WTC11 (cell line): Measurements from ENCODE around the gene MACC1. TPM values are rescaled to one million over a fixed set of nuclear protein-coding genes. Genes with fewer than 3 reads are reported as not detected.

Experiments used
- ATAC-seq: fragments of 200-7000 bp; cut with Tn5 transposase; 2 replicates; pipeline ENCODE4 v1.10.0; 2021; ENCODE audit warnings: mild to moderate bottlenecking, moderate library complexity
- Bru-seq: library from RNA; stranded (reverse); fragments of 400-500 nt; gene quantifications from one replicate; lab custom pipeline; 2021; lab: Mats Ljungman, UMichigan
- CTCF ChIA-PET: fragments of 300-600 bp; sonication (Branson Sonifier 250); formaldehyde crosslinking; loops from one replicate; lab custom pipeline; 2021; ENCODE audit warnings: antibody characterized with exemption; lab: Charles Lee
- POLR2A ChIA-PET: fragments of 350-600 bp; sonication (Branson Sonifier 250); formaldehyde crosslinking; loops from one replicate; lab custom pipeline; 2021; ENCODE audit warnings: antibody characterized with exemption; lab: Charles Lee
- DNase-seq: peaks from one replicate; pipeline ENCODE4 v3.0.0; 2021; ENCODE audit warnings: low spot score
- H3K27ac Mint-ChIP-seq: 2 replicates; pipeline ENCODE4 v1.8.0; 2021; ENCODE audit warnings: mixed read lengths
- H3K27me3 Mint-ChIP-seq: 2 replicates; pipeline ENCODE4 v1.8.0; 2021; ENCODE audit warnings: low read depth, mild to moderate bottlenecking, moderate library complexity, mixed read lengths
- H3K36me3 Mint-ChIP-seq: 2 replicates; pipeline ENCODE4 v1.8.0; 2021; ENCODE audit warnings: mixed read lengths
- H3K4me1 Mint-ChIP-seq: 2 replicates; pipeline ENCODE4 v1.8.0; 2022; ENCODE audit warnings: mixed read lengths
- H3K4me3 Mint-ChIP-seq: 2 replicates; pipeline ENCODE4 v1.8.0; 2021; ENCODE audit warnings: mild to moderate bottlenecking, moderate library complexity, mixed read lengths
- H3K9me3 Mint-ChIP-seq: 2 replicates; pipeline ENCODE4 v1.8.0; 2021; ENCODE audit warnings: mixed read lengths
- CBFB ChIP-seq: sonication (generic); formaldehyde crosslinking; IDR thresholded peaks from 2 replicates; pipeline ENCODE4 v1.8.1; 2022; ENCODE audit warnings: mild to moderate bottlenecking, low read depth, missing genetic modification reagents
- CREB1 ChIP-seq: sonication (generic); formaldehyde crosslinking; IDR thresholded peaks from 2 replicates; pipeline ENCODE4 v1.8.0; 2023; ENCODE audit warnings: mild to moderate bottlenecking, missing genetic modification reagents
- HMGA2 ChIP-seq: fragments of 250-450 bp; sonication (Bioruptor Pico); IDR thresholded peaks from 2 replicates; pipeline ENCODE4 v1.4.0; 2021; ENCODE audit warnings: mild to moderate bottlenecking, moderate library complexity
- JAZF1 ChIP-seq: fragments of 250-450 bp; sonication (Bioruptor Pico); IDR thresholded peaks from 2 replicates; pipeline ENCODE4 v1.9.0; 2021; ENCODE audit warnings: moderate library complexity, mild to moderate bottlenecking, inconsistent platforms
- NFYB ChIP-seq: sonication (generic); formaldehyde crosslinking; conservative IDR thresholded peaks from 2 replicates; pipeline ENCODE4 v1.8.0; 2022; ENCODE audit warnings: low read depth, missing genetic modification reagents
- NR3C1 ChIP-seq: sonication (generic); formaldehyde crosslinking; conservative IDR thresholded peaks from 2 replicates; pipeline ENCODE4 v1.8.1; 2023; ENCODE audit warnings: low read depth, mild to moderate bottlenecking, missing genetic modification reagents
- TCF7 ChIP-seq: sonication (generic); formaldehyde crosslinking; IDR thresholded peaks from 2 replicates; pipeline ENCODE4 v1.8.0; 2022; ENCODE audit warnings: mild to moderate bottlenecking, low read depth, missing genetic modification reagents, moderate library complexity
- TEAD1 ChIP-seq: sonication (generic); formaldehyde crosslinking; IDR thresholded peaks from 2 replicates; pipeline ENCODE4 v1.8.0; 2022; ENCODE audit warnings: mild to moderate bottlenecking, missing genetic modification reagents
- ZBTB21 ChIP-seq: sonication (generic); formaldehyde crosslinking; IDR thresholded peaks from 2 replicates; pipeline ENCODE4 v1.8.1; 2023; ENCODE audit warnings: mild to moderate bottlenecking, missing genetic modification reagents, borderline replicate concordance
- ZNF121 ChIP-seq: sonication (generic); formaldehyde crosslinking; IDR thresholded peaks from 2 replicates; pipeline ENCODE4 v1.8.0; 2023; ENCODE audit warnings: missing genetic modification reagents
- ZNF138 ChIP-seq: sonication (generic); formaldehyde crosslinking; conservative IDR thresholded peaks from 2 replicates; pipeline ENCODE4 v1.8.1; 2022; ENCODE audit warnings: mild to moderate bottlenecking, moderate library complexity, missing genetic modification reagents
- long read RNA-seq, 3 experiments: library from RNA in 1 of 3; library from capped mRNA in 1 of 3; library from polyadenylated mRNA in 1 of 3; unstranded in 2 of 3; stranded (forward) in 1 of 3; transcript quantifications; one replicate each; pipeline ENCODE4 v2.0.0, GENCODE V29; 2021
- total RNA-seq: library from RNA; stranded (reverse); gene quantifications from 3 replicates; pipeline ENCODE4 v1.2.3, GENCODE V29; 2021
- TF ChIP-seq, protein P1 (sequence below): sonication (generic); formaldehyde crosslinking; IDR thresholded peaks from 2 replicates; pipeline ENCODE4 v1.8.1; 2023; ENCODE audit warnings: mild to moderate bottlenecking, missing genetic modification reagents
- TF ChIP-seq, protein P2 (sequence below): sonication (generic); formaldehyde crosslinking; IDR thresholded peaks from 2 replicates; pipeline ENCODE4 v1.8.1; 2023; ENCODE audit warnings: mild to moderate bottlenecking, missing genetic modification reagents
- TF ChIP-seq, protein P3 (sequence below): sonication (generic); formaldehyde crosslinking; IDR thresholded peaks from 2 replicates; pipeline ENCODE4 v1.8.1; 2023; ENCODE audit warnings: mild to moderate bottlenecking, missing genetic modification reagents, moderate library complexity
- TF ChIP-seq, protein P4 (sequence below): fragments of 250-450 bp; sonication (Bioruptor Pico); IDR thresholded peaks from 2 replicates; pipeline ENCODE4 v1.9.0; 2021; ENCODE audit warnings: mild to moderate bottlenecking
- TF ChIP-seq, protein P5 (sequence below): sonication (generic); formaldehyde crosslinking; IDR thresholded peaks from 2 replicates; pipeline ENCODE4 v1.8.0; 2023; ENCODE audit warnings: missing genetic modification reagents
- TF ChIP-seq, protein P6 (sequence below): sonication (generic); formaldehyde crosslinking; IDR thresholded peaks from 2 replicates; pipeline ENCODE4 v1.8.1; 2023; ENCODE audit warnings: mild to moderate bottlenecking, missing genetic modification reagents, moderate library complexity
- TF ChIP-seq, protein P7 (sequence below): sonication (generic); formaldehyde crosslinking; IDR thresholded peaks from 2 replicates; pipeline ENCODE4 v1.8.0; 2022; ENCODE audit warnings: mild to moderate bottlenecking, missing genetic modification reagents
- TF ChIP-seq, protein P8 (sequence below): sonication (generic); formaldehyde crosslinking; IDR thresholded peaks from 2 replicates; pipeline ENCODE4 v1.8.0; 2022; ENCODE audit warnings: mild to moderate bottlenecking, missing genetic modification reagents

Gene MACC1, protein sequence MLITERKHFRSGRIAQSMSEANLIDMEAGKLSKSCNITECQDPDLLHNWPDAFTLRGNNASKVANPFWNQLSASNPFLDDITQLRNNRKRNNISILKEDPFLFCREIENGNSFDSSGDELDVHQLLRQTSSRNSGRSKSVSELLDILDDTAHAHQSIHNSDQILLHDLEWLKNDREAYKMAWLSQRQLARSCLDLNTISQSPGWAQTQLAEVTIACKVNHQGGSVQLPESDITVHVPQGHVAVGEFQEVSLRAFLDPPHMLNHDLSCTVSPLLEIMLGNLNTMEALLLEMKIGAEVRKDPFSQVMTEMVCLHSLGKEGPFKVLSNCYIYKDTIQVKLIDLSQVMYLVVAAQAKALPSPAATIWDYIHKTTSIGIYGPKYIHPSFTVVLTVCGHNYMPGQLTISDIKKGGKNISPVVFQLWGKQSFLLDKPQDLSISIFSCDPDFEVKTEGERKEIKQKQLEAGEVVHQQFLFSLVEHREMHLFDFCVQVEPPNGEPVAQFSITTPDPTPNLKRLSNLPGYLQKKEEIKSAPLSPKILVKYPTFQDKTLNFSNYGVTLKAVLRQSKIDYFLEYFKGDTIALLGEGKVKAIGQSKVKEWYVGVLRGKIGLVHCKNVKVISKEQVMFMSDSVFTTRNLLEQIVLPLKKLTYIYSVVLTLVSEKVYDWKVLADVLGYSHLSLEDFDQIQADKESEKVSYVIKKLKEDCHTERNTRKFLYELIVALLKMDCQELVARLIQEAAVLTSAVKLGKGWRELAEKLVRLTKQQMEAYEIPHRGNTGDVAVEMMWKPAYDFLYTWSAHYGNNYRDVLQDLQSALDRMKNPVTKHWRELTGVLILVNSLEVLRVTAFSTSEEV
- total RNA-seq (14.6 to 23.0 TPM (median 22.4 TPM) in 3 replicates), Bru-seq, nascent RNA (percentile 82 among the genes with signal in this experiment)
- long read RNA-seq, experiment 1, partial matches to known transcripts: 0 of 8 reads
- long read RNA-seq, experiment 1, other reads (novel, unspliced or antisense): 8 of 8 reads
- long read RNA-seq, experiment 2, partial matches to known transcripts: 1 of 16 reads
- long read RNA-seq, experiment 2, other reads (novel, unspliced or antisense): 15 of 16 reads
- long read RNA-seq, experiment 3, partial matches to known transcripts: 0 of 5 reads
- long read RNA-seq, experiment 3, other reads (novel, unspliced or antisense): 5 of 5 reads

DNA sequence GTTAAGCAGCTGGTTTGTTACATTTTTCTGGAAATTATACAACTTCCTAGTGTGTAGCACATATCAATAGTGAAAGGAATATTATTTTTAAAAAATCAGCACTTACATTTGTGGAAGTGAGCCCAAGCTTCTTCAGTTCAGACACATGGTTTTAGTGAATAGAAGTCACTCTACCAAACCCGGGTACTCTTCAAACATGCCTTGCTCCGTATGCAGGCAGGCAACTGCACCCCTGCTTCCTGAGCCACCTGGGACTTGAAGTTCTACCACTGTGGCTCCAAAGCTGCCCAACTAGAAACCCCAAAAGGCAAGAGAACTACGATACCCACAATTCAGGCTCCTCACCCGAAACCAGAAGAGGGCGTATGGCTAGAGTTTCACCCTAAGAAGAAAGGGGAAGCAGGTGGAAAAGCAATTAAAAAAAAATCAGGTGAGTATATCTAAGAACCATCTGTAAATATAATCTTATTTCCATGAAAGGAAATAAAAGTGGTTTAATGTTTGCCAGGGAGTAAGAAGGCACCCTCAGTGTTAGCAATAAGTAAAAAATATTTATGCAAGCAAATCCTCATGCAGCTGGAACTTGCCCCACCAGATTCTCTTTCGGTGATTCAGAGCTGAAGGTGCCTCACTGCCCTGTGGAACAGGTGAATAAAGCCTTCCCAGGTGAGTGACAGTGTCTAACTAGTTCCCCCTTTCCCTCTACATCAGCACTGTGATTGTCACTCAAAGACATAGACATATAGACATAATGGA, at the start of gene MACC1:
MACC1 (minus strand) TSS at position 192 of the 756 bp plus-strand sequence. CDS start 55,522 bp downstream, outside the sequence.
- POLR2A ChIA-PET: interaction anchor here (1.1 to 2.2 kb wide), 2 partner anchors 14 to 113 kb away, joined by 3 to 10 read pairs; partner anchors contain the start of gene ITGB8
- Mint-ChIP-seq H3K27me3 (no peaks in the 10 kb centered on the region), H3K4me1 (peaks cover 46% of the 10 kb centered on the region), H3K9me3 (peaks cover 13% of the 10 kb centered on the region), H3K4me3 (peak within 1 kb of the TSS; percentile 71), H3K27ac (peak within 1 kb of the TSS; percentile 99), H3K36me3 (peaks cover 12% of the 10 kb centered on the region)
- DNase-seq (peak; percentile 83), ATAC-seq (peak; percentile 98)
- CTCF ChIA-PET: interaction anchor here (0.7 to 2.2 kb wide), 10 partner anchors 14 to 470 kb away, joined by 3 to 12 read pairs (median 4); no protein-coding TSS in a partner anchor
- no peak for TF ChIP-seq ZNF121 (CRISPR knock-in tag)
- TF ChIP-seq NFYB (CRISPR knock-in tag): no peak
- TF ChIP-seq, protein P1, sequence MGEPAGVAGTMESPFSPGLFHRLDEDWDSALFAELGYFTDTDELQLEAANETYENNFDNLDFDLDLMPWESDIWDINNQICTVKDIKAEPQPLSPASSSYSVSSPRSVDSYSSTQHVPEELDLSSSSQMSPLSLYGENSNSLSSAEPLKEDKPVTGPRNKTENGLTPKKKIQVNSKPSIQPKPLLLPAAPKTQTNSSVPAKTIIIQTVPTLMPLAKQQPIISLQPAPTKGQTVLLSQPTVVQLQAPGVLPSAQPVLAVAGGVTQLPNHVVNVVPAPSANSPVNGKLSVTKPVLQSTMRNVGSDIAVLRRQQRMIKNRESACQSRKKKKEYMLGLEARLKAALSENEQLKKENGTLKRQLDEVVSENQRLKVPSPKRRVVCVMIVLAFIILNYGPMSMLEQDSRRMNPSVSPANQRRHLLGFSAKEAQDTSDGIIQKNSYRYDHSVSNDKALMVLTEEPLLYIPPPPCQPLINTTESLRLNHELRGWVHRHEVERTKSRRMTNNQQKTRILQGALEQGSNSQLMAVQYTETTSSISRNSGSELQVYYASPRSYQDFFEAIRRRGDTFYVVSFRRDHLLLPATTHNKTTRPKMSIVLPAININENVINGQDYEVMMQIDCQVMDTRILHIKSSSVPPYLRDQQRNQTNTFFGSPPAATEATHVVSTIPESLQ: no peak
- no peak for TF ChIP-seq TCF7
- TF ChIP-seq, protein P2, sequence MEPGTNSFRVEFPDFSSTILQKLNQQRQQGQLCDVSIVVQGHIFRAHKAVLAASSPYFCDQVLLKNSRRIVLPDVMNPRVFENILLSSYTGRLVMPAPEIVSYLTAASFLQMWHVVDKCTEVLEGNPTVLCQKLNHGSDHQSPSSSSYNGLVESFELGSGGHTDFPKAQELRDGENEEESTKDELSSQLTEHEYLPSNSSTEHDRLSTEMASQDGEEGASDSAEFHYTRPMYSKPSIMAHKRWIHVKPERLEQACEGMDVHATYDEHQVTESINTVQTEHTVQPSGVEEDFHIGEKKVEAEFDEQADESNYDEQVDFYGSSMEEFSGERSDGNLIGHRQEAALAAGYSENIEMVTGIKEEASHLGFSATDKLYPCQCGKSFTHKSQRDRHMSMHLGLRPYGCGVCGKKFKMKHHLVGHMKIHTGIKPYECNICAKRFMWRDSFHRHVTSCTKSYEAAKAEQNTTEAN (CRISPR knock-in tag): no peak
- TF ChIP-seq ZNF138 (CRISPR knock-in tag): no peak
- TF ChIP-seq CBFB (CRISPR knock-in tag): no peak

DNA sequence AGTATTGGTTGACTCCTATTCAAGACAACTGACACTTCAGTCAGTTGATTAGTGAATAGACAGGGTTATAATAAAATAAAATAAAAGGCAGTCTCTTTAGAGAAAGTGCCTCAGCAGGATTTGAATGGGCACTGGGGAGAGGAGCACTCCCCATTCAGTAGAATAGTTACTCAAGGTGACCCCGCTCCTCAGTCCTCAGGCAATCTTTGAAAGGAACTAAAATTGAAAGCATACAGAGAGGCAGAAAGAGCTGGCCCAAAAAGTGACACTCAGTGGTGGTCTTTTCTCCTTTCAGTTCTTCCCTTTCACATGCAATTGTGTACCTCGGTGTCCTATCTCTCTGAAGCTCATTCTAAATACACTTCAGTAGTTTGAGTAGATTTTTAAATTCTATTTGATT, 47.4 kb upstream of the MACC1 start:
- H3K27ac Mint-ChIP-seq: no peak overlapping the region
- ATAC-seq (peak; percentile 66), DNase-seq (no peak)
- H3K4me1 Mint-ChIP-seq: peaks cover 23% of the 10 kb centered on the region
- H3K27me3 Mint-ChIP-seq: no peaks in the 10 kb centered on the region
- H3K4me3 Mint-ChIP-seq: no peak overlapping the region
- H3K36me3 Mint-ChIP-seq: no peaks in the 10 kb centered on the region
- ChIA-PET POLR2A (no interaction called here), CTCF (no interaction called here)
- peaks cover 12% of the 10 kb centered on the region; the same call in 1 of the 2 replicates for H3K9me3 Mint-ChIP-seq
- TF ChIP-seq, protein P3, sequence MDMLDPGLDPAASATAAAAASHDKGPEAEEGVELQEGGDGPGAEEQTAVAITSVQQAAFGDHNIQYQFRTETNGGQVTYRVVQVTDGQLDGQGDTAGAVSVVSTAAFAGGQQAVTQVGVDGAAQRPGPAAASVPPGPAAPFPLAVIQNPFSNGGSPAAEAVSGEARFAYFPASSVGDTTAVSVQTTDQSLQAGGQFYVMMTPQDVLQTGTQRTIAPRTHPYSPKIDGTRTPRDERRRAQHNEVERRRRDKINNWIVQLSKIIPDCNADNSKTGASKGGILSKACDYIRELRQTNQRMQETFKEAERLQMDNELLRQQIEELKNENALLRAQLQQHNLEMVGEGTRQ (CRISPR knock-in tag): no peak
- TF ChIP-seq, protein P4, sequence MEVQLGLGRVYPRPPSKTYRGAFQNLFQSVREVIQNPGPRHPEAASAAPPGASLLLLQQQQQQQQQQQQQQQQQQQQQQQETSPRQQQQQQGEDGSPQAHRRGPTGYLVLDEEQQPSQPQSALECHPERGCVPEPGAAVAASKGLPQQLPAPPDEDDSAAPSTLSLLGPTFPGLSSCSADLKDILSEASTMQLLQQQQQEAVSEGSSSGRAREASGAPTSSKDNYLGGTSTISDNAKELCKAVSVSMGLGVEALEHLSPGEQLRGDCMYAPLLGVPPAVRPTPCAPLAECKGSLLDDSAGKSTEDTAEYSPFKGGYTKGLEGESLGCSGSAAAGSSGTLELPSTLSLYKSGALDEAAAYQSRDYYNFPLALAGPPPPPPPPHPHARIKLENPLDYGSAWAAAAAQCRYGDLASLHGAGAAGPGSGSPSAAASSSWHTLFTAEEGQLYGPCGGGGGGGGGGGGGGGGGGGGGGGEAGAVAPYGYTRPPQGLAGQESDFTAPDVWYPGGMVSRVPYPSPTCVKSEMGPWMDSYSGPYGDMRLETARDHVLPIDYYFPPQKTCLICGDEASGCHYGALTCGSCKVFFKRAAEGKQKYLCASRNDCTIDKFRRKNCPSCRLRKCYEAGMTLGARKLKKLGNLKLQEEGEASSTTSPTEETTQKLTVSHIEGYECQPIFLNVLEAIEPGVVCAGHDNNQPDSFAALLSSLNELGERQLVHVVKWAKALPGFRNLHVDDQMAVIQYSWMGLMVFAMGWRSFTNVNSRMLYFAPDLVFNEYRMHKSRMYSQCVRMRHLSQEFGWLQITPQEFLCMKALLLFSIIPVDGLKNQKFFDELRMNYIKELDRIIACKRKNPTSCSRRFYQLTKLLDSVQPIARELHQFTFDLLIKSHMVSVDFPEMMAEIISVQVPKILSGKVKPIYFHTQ (CRISPR knock-in tag): no peak
- TF ChIP-seq, protein P5, sequence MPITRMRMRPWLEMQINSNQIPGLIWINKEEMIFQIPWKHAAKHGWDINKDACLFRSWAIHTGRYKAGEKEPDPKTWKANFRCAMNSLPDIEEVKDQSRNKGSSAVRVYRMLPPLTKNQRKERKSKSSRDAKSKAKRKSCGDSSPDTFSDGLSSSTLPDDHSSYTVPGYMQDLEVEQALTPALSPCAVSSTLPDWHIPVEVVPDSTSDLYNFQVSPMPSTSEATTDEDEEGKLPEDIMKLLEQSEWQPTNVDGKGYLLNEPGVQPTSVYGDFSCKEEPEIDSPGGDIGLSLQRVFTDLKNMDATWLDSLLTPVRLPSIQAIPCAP (CRISPR knock-in tag): no peak
- TF ChIP-seq NR3C1 (CRISPR knock-in tag): no peak
- TF ChIP-seq HMGA2 (CRISPR knock-in tag): no peak
- TF ChIP-seq, protein P6, sequence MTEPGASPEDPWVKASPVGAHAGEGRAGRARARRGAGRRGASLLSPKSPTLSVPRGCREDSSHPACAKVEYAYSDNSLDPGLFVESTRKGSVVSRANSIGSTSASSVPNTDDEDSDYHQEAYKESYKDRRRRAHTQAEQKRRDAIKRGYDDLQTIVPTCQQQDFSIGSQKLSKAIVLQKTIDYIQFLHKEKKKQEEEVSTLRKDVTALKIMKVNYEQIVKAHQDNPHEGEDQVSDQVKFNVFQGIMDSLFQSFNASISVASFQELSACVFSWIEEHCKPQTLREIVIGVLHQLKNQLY (CRISPR knock-in tag): no peak
- no peak for TF ChIP-seq JAZF1 (CRISPR knock-in tag)
- no peak for TF ChIP-seq CREB1 (CRISPR knock-in tag)
- TF ChIP-seq ZBTB21 (CRISPR knock-in tag): no peak
- no peak for TF ChIP-seq TEAD1 (CRISPR knock-in tag)
- TF ChIP-seq, protein P7, sequence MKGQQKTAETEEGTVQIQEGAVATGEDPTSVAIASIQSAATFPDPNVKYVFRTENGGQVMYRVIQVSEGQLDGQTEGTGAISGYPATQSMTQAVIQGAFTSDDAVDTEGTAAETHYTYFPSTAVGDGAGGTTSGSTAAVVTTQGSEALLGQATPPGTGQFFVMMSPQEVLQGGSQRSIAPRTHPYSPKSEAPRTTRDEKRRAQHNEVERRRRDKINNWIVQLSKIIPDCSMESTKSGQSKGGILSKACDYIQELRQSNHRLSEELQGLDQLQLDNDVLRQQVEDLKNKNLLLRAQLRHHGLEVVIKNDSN: no peak
- TF ChIP-seq, protein P8, sequence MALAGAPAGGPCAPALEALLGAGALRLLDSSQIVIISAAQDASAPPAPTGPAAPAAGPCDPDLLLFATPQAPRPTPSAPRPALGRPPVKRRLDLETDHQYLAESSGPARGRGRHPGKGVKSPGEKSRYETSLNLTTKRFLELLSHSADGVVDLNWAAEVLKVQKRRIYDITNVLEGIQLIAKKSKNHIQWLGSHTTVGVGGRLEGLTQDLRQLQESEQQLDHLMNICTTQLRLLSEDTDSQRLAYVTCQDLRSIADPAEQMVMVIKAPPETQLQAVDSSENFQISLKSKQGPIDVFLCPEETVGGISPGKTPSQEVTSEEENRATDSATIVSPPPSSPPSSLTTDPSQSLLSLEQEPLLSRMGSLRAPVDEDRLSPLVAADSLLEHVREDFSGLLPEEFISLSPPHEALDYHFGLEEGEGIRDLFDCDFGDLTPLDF: no peak
